Activated CD8-positive, alpha-beta memory T cell treated with anti-CD3 and anti-CD28 coated beads, Interleukin-2, amount 50 U/mL, for 4 hours (primary cell): Measurements from ENCODE around the gene BFSP1.

Experiments
- DNase-seq: peaks from one replicate; pipeline ENCODE4 v3.0.0-alpha.2; 2020

The BFSP1 gene

GRCh38 chr20:17493173-17493572 is 38.0 kb downstream of the BFSP1 start:
- no peak for DNase-seq

- DNase-seq, result no peak
These were observed 39.7 kb downstream of the BFSP1 start for GRCh38 chr20:17491488-17491887.

GRCh38 chr20:17491041-17491440 is 40.1 kb downstream of the BFSP1 start:
- no peak for DNase-seq

- no peak for DNase-seq
These were observed 40.7 kb downstream of the BFSP1 start for GRCh38 chr20:17490501-17490900.

- no peak for DNase-seq
These were observed 42.1 kb downstream of the BFSP1 start for GRCh38 chr20:17488916-17489600.

- no peak for DNase-seq
These were observed 46.2 kb downstream of the BFSP1 start for GRCh38 chr20:17485017-17485416.

- DNase-seq, result no peak
These were observed 48.6 kb downstream of the BFSP1 start for GRCh38 chr20:17482536-17482935.

- no peak for DNase-seq
These were observed 49.5 kb downstream of the BFSP1 start for GRCh38 chr20:17481661-17482060.

GRCh38 chr20:17480696-17481095 is 50.5 kb downstream of the BFSP1 start:
- DNase-seq, result no peak

GRCh38 chr20:17479063-17479657 is 52.0 kb downstream of the BFSP1 start:
- DNase-seq, result no peak

GRCh38 chr20:17473659-17474058 is 57.5 kb downstream of the BFSP1 start:
- DNase-seq, result no peak

- DNase-seq, result no peak
These were observed 59.5 kb downstream of the BFSP1 start for GRCh38 chr20:17471606-17472187.

- no peak for DNase-seq
These were observed 60.2 kb downstream of the BFSP1 start for GRCh38 chr20:17470973-17471372.

- no peak for DNase-seq
These were observed 60.7 kb downstream of the BFSP1 start for GRCh38 chr20:17470521-17470920.

GRCh38 chr20:17469246-17470030 is 61.7 kb downstream of the BFSP1 start:
- DNase-seq, result no peak

- no peak for DNase-seq
These were observed 62.9 kb downstream of the BFSP1 start for GRCh38 chr20:17468073-17468840.

- DNase-seq, result no peak
These were observed 64.0 kb downstream of the BFSP1 start for GRCh38 chr20:17467120-17467655.

- no peak for DNase-seq
These were observed 64.5 kb downstream of the BFSP1 start for GRCh38 chr20:17466641-17467040.

GRCh38 chr20:17465236-17465635 is 65.9 kb downstream of the BFSP1 start:
- DNase-seq, result no peak

- no peak for DNase-seq
These were observed 67.5 kb downstream of the BFSP1 start for GRCh38 chr20:17463711-17464110.

GRCh38 chr20:17461941-17462340 is 69.2 kb downstream of the BFSP1 start:
- no peak for DNase-seq

GRCh38 chr20:17460119-17460518 is 71.1 kb downstream of the BFSP1 start:
- no peak for DNase-seq
